Skeletal muscle satellite cell (primary cell): ENCODE measurements around the gene GC. TPM values are rescaled to one million over a fixed set of nuclear protein-coding genes. Genes with fewer than 3 reads are reported as not detected.
"Not testable (repeated sequence)": the region's sequence is repeated elsewhere in the genome, so short reads cannot be mapped to it uniquely, and the experiment has no call there.

Source experiments
- H3K27me3 ChIP-seq: 2 replicates; pipeline ENCODE4 v1.7.0; 2013; ENCODE audit warnings: low read length; ENCODE audit not compliant: control insufficient read depth, insufficient read depth
- H3K36me3 ChIP-seq: 2 replicates; pipeline ENCODE4 v1.7.0; 2013; ENCODE audit warnings: mild to moderate bottlenecking, control low read depth, low read length; ENCODE audit not compliant: insufficient read depth
- H3K4me1 ChIP-seq: 2 replicates; pipeline ENCODE4 v1.7.0; 2013; ENCODE audit warnings: low read length; ENCODE audit not compliant: control insufficient read depth, insufficient read depth
- H3K4me2 ChIP-seq: 2 replicates; pipeline ENCODE4 v1.7.0; 2013; ENCODE audit warnings: mild to moderate bottlenecking, low read length
- H3K4me3 ChIP-seq: 2 replicates; pipeline ENCODE4 v1.7.0; 2013; ENCODE audit warnings: low read length
- H3K9ac ChIP-seq: 2 replicates; pipeline ENCODE4 v1.7.0; 2013; ENCODE audit warnings: mild to moderate bottlenecking, low read depth, low read length, moderate library complexity
- H3K9me3 ChIP-seq: replicated peaks from 2 replicates; pipeline ENCODE4 v1.7.0; 2013; ENCODE audit warnings: mild to moderate bottlenecking, control low read depth, low read length
- total RNA-seq: library from RNA; depleted of rRNA; stranded (reverse); fragments of >200 nt; gene quantifications from 2 replicates; pipeline ENCODE4 v1.2.3, GENCODE V29; 2012; rRNA removed

Gene GC
- total RNA-seq, result not detected in 2 replicates

GRCh38 chr4:71783972-71784371 lies at the start of gene GC:
GC (minus strand) TSS chr4:71784079; CDS start chr4:71784018, 61 bp downstream.
- no peaks in the 10 kb centered on the region for H3K36me3 ChIP-seq
- H3K4me3 ChIP-seq, result no peak within 1 kb of the TSS
- no peak within 1 kb of the TSS for H3K4me2 ChIP-seq
- no peaks in the 10 kb centered on the region for H3K4me1 ChIP-seq
- H3K9ac ChIP-seq, result no peak within 1 kb of the TSS
- no peaks in the 10 kb centered on the region for H3K9me3 ChIP-seq
- no peaks in the 10 kb centered on the region for H3K27me3 ChIP-seq

GRCh38 chr4:71833232-71833900 lies 49.5 kb upstream of the GC start:
- Histone ChIP-seq H3K4me1 (no peaks in the 10 kb centered on the region), H3K9ac (no peak overlapping the region), H3K36me3 (no peaks in the 10 kb centered on the region), H3K27me3 (no peaks in the 10 kb centered on the region), H3K4me2 (no peak overlapping the region), H3K4me3 (no peak overlapping the region), H3K9me3 (no peaks in the 10 kb centered on the region)

- Histone ChIP-seq H3K27me3 (no peaks in the 10 kb centered on the region), H3K4me3 (no peak overlapping the region), H3K36me3 (no peaks in the 10 kb centered on the region), H3K9me3 (no peaks in the 10 kb centered on the region), H3K9ac (no peak overlapping the region), H3K4me1 (no peaks in the 10 kb centered on the region), H3K4me2 (no peak overlapping the region)
Observed at GRCh38 chr4:71832049-71832448, 48.2 kb upstream of the GC start.

GRCh38 chr4:71830497-71831190 lies 46.8 kb upstream of the GC start:
- Histone ChIP-seq H3K4me3 (no peak overlapping the region), H3K27me3 (no peaks in the 10 kb centered on the region), H3K9me3 (no peaks in the 10 kb centered on the region), H3K4me1 (no peaks in the 10 kb centered on the region), H3K9ac (no peak overlapping the region), H3K4me2 (no peak overlapping the region), H3K36me3 (no peaks in the 10 kb centered on the region)

- no peak overlapping the region for H3K4me2 ChIP-seq
- no peaks in the 10 kb centered on the region for H3K4me1 ChIP-seq
- H3K27me3 ChIP-seq, result no peaks in the 10 kb centered on the region
- H3K36me3 ChIP-seq, result no peaks in the 10 kb centered on the region
- H3K4me3 ChIP-seq, result no peak overlapping the region
- H3K9me3 ChIP-seq, result no peaks in the 10 kb centered on the region
- no peak overlapping the region for H3K9ac ChIP-seq
Observed at GRCh38 chr4:71828470-71828869, 44.6 kb upstream of the GC start.

GRCh38 chr4:71827826-71828225 lies 43.9 kb upstream of the GC start:
- Histone ChIP-seq H3K9me3 (no peaks in the 10 kb centered on the region), H3K4me1 (no peaks in the 10 kb centered on the region), H3K4me2 (no peak overlapping the region), H3K4me3 (no peak overlapping the region), H3K27me3 (no peaks in the 10 kb centered on the region), H3K9ac (no peak overlapping the region), H3K36me3 (no peaks in the 10 kb centered on the region)

- no peak overlapping the region for H3K4me3 ChIP-seq
- no peaks in the 10 kb centered on the region for H3K4me1 ChIP-seq
- peaks cover 3% of the 10 kb centered on the region for H3K9me3 ChIP-seq
- no peak overlapping the region for H3K9ac ChIP-seq
- no peak overlapping the region for H3K4me2 ChIP-seq
- H3K36me3 ChIP-seq, result no peaks in the 10 kb centered on the region
- no peaks in the 10 kb centered on the region for H3K27me3 ChIP-seq
Observed at GRCh38 chr4:71816676-71817303, 32.9 kb upstream of the GC start.

GRCh38 chr4:71814433-71814832 lies 30.6 kb upstream of the GC start:
- Histone ChIP-seq H3K4me1 (no peaks in the 10 kb centered on the region), H3K4me2 (no peak overlapping the region), H3K9ac (no peak overlapping the region), H3K36me3 (no peaks in the 10 kb centered on the region), H3K27me3 (no peaks in the 10 kb centered on the region), H3K9me3 (peaks cover 3% of the 10 kb centered on the region), H3K4me3 (no peak overlapping the region)

- not testable (repeated sequence) for H3K4me2 ChIP-seq
Observed at GRCh38 chr4:71809805-71810204, 25.9 kb upstream of the GC start.

GRCh38 chr4:71807469-71807868 lies 23.6 kb upstream of the GC start:
- Histone ChIP-seq H3K27me3 (no peaks in the 10 kb centered on the region), H3K4me1 (no peaks in the 10 kb centered on the region), H3K9me3 (no peaks in the 10 kb centered on the region)

More at GRCh38 chr4:71809805-71810204, 25.9 kb upstream of the GC start:
- H3K9me3 ChIP-seq, H3K27me3 ChIP-seq, H3K9ac ChIP-seq, H3K36me3 ChIP-seq, H3K4me1 ChIP-seq, H3K4me3 ChIP-seq: not testable (repeated sequence)

GRCh38 chr4:71805230-71805629 lies 21.4 kb upstream of the GC start:
- not testable (repeated sequence) for H3K4me2 ChIP-seq, H3K4me3 ChIP-seq, H3K27me3 ChIP-seq, H3K9me3 ChIP-seq, H3K9ac ChIP-seq, H3K36me3 ChIP-seq, H3K4me1 ChIP-seq

More at GRCh38 chr4:71807469-71807868, 23.6 kb upstream of the GC start:
- Histone ChIP-seq H3K36me3 (no peaks in the 10 kb centered on the region), H3K9ac (no peak overlapping the region), H3K4me3 (no peak overlapping the region), H3K4me2 (no peak overlapping the region)
